ENCODE data around the gene PIEZO2.
"Not testable (repeated sequence)": the region's sequence is repeated elsewhere in the genome, so short reads cannot be mapped to it uniquely, and the experiment has no call there.

Gene PIEZO2

DNA sequence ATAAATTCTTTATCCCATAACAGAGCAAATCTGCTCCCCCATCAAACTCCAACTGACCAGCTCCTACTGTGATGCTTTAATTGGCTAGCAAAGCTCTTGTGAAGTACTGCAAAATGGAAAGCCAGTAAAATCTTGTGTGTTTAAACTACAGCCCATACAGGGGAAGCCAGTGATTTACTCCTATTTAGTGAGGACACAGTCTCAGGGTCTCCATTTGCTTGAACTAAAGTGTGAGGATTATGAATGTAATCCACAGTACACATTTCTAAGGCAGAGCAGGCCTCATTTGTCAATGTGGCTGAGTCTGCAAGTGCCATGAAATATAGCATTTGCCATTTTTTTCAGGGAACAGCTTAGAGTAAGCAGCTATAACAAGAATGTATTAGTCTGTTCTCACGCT, 259.3 kb downstream of the PIEZO2 start:
- DNase-seq, result no peak

DNA sequence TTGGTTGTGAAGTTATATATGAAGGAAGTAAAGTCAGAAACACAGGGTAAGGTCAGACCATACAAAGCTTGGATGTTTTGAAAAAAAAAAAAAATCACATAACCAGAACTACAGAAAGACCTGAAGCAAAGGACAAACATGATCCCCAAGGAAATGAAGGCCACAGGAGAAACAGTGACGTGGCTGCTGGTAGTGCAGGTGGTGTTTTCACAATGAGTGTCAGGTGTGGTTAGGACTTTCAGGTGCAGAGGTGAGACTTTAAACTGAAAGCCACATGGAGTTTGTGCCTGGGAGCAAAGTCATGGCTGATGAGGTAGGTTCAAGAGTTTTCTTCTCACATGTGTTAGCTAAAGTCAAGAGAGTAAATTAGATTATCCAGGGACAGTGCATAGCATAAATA, 270.7 kb downstream of the PIEZO2 start:
- no peak for DNase-seq

DNA sequence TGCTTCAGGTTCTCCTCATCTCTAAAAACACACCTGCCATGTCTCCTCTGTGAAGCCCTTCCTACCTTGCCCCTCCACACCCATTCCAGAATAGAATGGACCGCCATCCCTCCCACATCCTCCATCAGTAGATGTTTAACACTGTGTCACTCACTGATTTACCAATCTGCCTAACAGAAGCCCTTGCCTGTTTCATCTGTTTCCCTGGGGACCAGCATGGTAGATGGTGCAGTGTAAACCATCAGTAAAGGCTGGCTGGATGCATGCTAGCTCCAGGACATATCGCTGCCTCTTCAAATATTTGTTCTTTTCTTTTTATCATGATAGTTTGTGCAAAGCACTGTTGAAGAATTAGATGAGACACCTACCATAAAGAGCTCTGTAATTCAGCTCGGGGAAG, 271.4 kb downstream of the PIEZO2 start:
- DNase-seq, result no peak

DNA sequence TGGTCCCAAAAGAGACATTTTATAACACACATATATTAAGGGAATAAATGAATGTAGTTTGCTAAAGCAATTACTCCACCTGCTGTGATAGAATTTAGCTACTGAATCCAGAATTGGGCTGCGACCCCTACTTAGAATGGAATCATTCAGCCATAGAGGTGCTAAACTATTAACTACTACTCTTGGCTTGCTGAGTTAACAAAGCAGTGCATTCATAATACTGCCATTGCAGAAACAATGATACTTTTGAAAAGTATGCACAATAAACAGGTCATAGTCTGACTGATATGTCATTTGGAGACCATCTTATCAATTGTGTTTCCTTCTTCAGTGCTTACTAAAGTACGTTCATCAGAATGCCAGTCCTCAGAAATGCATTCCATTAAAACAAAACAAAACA, 273.6 kb downstream of the PIEZO2 start:
- DNase-seq, result no peak

DNA sequence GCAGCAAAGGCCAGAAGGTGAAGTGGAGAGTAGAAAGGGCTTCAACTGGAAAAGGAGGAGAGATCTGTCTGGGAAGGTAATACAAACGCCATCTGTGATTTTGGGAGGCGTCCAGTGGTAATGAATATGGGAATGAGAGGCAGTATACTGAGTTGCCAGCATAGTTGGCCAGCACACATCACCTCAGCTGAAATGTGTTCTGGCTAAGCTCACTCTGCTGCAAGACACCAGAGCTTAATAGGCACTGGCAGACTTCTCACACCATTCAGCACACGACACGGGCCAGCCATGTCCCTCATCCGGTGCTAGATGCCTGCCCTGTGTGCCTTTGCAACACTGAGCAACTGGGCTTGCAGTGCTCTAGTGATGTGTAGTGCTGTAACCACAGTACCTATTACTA, 277.1 kb downstream of the PIEZO2 start:
- no peak for DNase-seq

DNA sequence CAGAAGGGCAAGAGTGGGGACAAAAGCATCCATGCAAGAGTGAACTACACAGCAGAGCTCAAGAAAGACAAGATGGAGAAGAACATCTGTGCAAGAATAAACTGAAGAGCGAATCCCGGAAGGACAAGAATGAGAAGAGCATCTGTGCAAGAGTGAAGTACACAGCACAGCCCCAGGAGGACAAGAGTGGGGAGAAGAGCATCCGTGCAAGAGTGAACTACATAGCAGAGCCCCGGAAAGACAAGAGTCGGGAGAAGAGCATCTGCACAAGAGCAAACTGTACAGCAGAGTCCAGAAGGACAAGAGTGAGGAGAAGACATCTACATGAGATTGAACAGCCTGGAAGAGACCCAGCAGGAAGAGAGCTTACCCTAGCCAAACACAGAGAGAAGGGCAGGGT, 284.6 kb downstream of the PIEZO2 start:
- no peak for DNase-seq

DNA sequence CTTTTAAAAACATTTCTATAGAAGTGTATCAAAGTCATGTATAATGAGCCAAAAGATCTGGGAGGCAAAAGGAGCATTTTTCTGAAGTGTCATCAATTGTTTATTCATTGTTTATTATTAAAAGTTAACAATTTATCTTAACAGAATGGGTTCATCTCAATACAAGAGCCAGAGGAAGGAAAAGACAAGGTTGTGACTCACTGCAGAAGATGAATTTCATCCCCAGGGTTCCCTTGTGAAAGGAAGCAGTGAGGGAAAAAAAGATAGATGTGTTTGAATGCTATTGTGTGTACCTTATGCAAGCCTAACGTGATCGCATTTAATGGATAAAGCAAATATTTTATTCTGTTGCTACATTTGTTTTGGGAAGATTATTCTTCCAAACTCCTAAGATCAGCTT, 286.3 kb downstream of the PIEZO2 start:
- no peak for DNase-seq

DNA sequence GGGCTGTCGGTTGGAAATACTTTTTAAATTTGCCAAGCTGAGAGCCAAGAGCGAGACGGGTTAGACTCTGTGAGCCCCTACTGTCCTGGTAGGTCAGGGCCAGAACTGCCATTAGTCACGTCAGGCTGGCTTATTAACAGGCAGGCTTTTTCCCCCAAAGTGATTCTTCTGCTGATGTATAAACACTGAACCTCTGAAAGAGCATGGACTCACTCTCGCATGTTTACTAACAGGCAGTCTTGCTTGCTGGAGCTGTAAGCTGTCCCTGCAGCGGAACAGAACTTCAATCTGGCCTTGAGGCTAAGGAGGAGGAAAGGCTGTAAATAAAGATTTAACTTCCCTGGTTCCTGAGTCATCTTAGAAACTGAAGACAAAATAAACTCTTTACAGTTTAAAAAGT, 288.4 kb downstream of the PIEZO2 start:
- no peak for DNase-seq

DNA sequence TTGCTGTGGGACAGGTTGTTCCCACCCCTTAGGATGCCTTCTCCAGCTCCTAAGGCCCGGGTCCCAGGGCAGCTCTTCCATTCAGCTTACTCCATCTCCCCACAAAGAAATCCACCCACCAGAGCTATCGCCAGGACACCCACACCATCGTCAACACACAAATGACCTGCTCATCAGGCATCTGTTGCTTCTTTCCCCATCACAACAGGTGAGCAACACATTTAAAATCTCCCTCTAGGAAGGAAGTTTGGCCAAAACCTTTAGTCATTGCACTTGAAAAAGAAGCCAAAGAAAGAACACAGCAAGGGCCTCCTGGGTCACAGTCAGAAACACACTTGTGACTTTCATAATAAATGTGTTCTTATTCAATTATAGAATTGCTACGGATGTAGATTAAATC, 289.0 kb downstream of the PIEZO2 start:
- no peak for DNase-seq

DNA sequence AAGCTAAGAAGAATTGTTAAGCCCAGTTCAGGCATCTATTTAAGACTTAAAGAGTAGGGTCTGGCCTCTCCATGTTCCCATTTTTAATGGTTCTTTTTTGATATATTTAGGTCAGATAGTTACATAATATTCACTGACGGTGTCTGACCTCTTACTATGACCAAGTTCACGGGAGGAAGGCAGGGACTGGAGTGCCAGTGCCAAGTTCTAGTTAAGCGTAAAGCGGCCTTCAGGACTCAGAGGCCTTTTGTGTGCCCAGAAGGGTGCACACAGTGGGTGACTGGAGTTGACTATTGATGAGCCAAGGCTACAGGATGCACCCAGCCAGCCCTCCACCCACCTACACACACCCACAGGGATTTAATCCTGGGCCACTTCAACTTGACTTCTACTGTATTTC, 290.9 kb downstream of the PIEZO2 start:
- no peak for DNase-seq

DNA sequence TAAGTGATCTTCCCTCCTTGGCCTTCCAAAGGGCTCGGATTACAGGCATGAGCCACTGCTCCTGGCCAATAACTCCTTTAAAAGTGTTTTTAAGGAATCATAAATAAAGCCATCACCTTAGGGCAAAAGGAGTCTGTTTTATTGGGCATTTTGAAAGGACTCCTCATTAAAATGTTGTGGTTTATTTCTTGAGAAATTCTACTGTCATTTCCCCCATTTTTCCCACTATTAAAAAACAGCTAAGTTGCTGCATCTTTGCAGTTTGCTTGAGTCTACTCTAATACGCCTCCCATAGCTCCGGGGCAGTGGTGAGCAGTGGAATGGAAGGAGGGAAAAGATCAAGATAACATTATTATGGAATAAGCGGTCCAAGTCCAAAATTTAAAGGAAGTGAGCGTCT, 293.2 kb downstream of the PIEZO2 start:
- DNase-seq, result no peak

DNA sequence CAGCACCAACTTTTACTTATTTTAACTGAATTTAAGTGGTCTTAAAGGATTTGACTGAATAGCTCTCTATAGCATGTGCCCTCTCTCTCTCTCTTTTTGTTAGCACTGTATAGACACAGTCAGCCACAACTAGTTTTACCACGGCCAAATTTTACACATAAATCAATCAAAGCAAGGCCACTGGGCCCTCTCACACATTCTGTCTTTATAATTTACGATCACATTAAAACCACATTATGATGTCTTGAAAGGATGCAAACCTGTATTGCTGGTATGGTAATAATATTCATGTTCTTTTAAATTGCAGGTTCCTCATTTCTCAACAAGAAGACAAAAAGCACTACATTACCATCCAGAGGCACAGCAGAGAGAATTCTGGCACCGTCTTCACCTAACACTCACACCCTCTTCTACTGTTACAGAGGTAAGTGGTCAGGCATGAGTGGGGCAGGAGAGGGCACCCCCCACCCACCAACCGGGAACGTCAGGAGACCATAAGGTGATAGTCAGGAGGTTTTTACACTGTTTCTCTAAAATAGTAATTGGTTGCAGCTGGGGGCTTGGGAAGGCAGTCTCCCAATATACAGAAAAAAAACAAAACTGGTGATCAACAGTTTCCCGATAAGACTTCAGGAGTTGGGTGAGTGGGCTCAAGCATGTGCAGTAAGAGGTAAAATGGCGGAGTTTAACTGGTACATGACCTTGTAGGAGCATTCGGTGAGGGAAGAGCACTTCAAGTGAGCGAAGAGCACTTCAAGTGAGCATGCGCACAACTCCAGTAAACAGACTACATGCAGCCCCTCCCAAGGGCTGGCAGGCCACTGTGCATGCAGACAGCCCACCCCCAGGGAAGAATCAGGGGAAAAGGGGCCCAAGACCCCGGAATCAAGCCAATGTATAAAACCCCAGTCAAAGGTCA, 296.7 kb downstream of the PIEZO2 start:
- DNase-seq, result no peak

DNA sequence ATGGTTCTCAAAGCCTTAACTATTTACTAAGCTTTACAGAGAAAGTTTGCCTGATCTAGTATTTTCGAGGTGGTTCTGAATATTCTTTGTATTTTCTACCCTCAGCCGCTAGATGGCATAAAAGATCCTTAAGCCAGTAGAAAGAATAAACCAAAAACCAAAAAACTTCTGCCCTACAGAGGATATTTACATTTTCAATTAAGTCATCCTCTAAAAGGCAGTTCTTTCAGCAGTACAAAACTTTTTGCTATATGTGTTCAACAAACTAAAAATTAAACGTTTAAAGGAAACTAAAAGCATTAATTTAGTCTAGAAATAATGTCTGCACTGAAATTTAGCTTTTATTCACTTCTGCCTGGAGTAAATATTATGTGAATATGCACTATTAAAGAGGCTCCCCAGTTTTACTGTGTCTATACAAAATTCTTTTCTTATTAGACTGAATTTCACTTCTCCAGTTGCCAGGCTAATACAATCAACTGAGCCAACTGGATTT, 297.5 kb downstream of the PIEZO2 start:
- DNase-seq, result peak; percentile 64

DNA sequence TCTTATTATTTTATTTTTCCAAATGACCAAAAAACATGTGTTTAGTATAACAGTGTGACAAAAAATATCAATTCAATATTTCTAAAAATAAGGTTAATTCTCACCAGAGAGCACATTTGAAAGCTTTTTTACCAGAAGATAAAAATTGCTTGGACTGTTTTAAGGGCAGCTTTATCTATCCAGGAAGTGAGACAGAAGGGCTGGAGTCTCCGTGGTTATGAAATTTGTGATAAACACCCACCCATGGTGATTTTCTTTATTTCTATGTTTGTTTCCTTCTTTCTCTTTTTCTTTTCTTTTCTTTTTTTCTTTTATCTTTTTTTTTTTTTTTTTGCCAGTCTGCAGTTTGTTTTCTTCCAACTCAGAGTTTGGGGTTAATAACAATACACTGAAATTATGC, 298.5 kb downstream of the PIEZO2 start:
- no peak for DNase-seq

DNA sequence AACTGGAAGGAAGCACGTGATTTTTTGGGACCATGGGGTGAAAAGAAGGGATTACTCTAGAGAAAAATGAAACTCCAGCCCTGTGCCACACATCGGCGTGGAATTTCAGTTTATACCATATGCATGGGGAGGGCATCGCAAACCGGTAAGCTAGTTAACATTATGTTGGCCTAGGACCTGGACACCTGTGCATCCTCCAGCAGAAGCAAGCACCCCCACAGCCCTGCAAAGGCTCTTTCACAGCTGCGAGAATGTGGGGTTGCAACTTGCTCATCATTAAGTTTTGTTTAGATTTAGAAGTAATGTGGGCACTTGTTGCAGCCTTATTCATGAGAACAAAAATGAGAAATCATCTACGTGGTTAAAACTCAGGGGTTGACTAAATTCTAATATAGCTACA, 299.2 kb downstream of the PIEZO2 start:
- no peak for DNase-seq

DNA sequence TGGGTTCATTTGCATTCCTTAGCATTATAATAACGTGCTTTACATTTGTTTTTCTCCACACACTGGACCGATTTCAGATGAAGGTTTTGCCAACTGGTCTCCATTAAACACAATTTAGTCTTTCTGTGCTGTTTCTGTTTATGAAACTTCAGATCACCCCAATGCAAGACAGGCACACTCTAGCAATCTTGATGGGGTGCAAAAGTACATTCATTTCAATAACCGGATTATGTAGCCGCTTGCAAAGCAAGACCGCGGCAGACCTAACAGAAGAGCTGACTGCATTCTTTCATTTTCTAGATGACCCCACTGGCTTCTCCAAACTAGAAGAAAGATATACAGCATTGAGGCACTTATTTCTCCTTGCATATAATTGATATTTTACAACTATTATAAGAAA, 301.5 kb downstream of the PIEZO2 start:
- DNase-seq, result no peak

DNA sequence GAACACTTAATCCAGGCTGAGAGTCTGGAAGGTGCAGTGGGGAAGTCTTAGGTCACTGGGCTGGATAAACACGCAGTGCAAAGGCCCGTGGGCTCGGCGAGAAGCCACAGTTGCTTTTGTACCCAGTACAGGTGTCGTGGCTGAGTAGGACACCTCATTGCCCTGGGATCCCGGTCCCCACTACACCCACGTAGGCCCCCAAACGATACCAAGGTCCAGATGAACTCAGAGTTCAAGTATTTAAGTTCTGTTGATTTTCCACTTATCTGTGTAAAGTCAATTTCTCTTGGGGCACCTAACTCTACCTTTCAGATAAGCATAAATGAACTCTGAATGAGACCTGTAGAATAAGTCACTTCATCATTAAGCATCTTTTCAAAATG, 302.0 kb downstream of the PIEZO2 start:
- DNase-seq, result no peak

DNA sequence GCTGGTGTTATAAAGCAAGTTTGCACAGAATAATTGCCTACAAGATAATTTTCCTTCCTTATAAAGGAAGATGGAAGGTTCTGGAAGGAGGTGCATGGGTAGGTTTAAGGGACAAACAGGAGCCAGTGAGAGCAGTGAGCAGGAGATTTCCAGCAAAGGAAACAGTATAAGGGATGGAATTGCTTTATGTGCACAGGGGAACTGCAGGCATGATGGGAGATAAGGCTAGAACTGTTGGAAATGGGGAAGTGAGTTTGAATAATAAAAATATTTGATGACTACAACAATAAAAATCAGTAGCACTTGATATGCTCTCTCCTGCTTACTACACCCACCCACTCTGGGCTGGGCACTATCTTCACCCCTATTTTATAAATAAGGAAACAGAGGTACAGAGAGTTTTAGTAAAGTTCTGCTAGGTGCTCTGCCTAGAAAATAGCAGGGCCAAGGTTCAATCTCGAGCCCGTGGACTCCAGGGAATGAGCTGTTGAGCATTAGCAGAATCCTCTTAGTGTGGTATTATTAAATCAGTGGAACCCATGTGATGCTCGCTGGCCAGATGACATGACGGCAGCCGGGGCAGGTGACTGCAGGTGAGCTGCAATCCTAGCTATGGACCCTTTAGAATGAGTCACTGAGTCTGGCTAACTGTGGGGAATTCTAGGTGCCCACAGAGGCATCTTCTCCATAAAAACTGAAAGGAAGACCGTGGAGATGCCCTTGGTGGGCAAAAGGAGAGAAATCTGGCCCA, 302.5 kb downstream of the PIEZO2 start:
- no peak for DNase-seq

DNA sequence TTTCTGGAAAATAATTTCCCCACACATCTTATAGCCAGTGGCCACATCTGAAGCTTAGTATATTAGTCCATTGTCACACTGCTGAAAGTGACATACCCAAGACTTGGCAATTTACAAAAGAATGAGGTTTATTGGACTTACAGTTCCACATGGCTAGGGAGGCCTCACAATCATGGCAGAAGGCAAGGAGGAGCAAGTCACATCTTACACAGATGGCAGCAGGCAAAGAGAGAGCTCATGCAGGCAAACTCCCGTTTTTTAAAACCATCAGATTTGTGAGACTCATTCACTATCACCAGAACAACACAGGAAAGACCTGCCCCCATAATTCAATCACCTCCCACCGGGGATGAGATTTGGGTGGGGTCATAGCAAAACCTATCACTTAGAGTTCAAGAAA, 303.3 kb downstream of the PIEZO2 start:
- not testable (repeated sequence) for DNase-seq

DNA sequence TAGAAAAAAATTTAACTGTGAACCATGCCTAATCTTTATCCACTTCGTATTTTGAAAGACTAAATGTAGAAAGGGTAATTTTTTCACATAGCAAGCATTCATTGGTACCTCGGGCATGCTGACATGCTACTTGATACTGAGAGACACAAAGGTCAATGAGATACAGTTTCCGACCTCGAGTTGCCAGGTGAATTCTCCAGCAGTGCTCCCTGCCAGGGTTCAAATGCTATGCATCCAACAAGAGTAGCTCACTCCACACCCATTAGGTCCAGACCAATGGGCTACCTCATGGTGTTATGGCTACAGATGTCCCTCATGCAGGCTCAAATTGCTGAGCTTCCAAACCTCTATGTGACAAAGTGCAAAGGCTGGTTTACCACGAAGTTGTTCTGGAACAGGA, 305.8 kb downstream of the PIEZO2 start:
- DNase-seq, result no peak

DNA sequence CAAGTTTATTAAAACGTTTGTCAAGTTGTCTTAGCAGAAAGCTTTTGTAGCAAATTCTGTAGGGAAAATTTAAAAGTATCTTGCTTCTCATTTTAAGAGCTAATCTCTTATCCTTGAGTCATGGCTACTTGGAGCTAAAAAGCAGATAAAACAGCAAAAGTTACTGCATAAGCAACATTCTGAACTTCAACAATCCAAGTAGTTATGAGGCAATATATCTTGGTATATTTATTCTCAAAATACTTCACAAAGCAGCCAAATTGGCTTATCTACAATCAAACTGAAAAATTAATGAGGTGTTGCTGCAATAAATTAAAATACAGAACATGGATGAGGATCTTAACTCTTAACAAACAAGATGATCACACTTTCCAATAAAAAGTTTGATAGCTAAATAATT, 306.5 kb downstream of the PIEZO2 start:
- DNase-seq, result peak; percentile 39

DNA sequence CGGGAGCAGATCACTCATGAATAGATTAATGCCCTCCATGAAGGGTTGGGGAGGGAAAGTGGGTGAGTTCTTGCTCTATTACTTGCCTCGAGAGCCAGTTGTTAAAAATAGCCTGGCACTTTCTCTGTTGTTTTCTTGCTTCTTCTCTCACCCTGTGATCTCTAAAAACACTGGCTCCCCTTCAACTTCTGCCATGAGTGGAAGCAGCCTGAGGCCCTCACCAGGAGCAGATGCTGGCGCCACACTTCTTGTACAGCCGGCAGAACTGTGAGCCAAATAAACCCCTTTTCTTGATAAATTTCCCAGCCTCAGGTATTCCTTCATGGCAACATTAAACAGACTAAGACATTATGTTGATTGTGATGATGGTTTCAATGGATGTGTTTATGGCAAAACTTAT, 307.0 kb downstream of the PIEZO2 start:
- DNase-seq, result no peak

DNA sequence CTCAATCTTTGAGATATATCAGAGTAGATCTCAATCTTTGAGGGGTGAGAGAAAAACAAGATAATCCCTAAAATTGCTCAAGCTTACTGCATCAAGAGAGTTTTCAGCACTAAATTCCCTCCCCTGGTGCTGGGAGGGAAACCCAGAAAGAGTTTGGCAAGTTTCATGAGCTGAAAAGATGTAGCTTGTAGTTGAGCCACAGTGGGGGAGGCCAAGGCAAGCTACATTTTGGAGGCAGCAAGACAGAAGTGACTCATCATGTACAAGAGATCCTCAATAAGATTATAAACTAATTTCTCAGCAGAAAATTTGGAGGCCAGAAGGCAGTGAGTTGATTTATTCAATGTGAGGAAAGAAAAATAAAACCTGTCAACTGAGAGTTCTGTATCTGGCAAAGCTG, 308.2 kb downstream of the PIEZO2 start:
- peak; percentile 90 for DNase-seq

DNA sequence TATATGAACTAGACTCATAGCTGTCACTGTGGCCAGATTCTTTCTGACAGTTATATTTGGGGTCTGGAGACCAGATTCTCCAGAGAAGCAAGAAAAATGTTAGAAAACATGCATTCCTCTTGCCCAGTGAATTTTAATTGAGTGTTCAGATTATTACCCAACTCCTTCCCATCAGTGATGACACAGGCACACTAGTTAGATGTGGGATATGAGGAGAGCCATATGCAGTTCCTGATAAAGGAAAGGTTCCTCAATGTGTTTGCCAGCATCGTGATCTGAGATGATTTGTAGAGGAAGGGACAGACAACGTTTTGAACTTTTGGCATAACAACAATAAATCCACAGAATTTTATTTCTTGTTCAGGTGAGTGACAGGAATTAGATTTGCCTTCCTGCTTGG, 308.6 kb downstream of the PIEZO2 start:
- DNase-seq, result peak; percentile 81
